Astrocyte (in vitro differentiated cells and primary cell): ENCODE results near the gene TLNRD1.

ENCODE experiments used
- EZH2 ChIP-seq: IDR thresholded peaks from 2 replicates; pipeline ENCODE4 v1.6.1; 2012; ENCODE audit warnings: mild to moderate bottlenecking, low read length, inconsistent platforms; ENCODE audit not compliant: insufficient read depth
- TF ChIP-seq, protein P1 (sequence below): IDR thresholded peaks from 2 replicates; pipeline ENCODE4 v1.5.1; 2011; ENCODE audit warnings: low read depth, mild to moderate bottlenecking, inconsistent platforms, low read length, moderate library complexity; ENCODE audit not compliant: insufficient read depth

DNA sequence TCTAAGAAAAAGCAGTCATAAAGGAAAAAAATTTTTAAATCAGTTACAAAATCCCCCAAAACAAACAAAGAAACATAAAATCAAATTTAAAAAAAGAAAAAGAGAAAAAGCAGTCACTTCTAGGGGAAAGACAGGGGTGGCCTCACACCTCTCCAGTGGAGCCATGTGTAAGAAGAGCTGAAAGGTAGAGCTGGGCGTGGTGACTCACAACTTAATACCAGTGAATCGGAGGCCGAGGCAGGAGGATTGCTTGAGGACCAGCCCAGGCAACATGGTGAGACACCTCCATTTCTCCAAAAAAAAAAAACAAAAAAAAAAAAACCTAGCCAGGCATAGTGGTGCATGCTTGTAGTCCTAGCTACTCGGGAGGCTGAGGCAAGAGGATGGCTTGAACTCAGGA, 25.8 kb upstream of the TLNRD1 start:
- no peak for TF ChIP-seq EZH2
- TF ChIP-seq, protein P1, sequence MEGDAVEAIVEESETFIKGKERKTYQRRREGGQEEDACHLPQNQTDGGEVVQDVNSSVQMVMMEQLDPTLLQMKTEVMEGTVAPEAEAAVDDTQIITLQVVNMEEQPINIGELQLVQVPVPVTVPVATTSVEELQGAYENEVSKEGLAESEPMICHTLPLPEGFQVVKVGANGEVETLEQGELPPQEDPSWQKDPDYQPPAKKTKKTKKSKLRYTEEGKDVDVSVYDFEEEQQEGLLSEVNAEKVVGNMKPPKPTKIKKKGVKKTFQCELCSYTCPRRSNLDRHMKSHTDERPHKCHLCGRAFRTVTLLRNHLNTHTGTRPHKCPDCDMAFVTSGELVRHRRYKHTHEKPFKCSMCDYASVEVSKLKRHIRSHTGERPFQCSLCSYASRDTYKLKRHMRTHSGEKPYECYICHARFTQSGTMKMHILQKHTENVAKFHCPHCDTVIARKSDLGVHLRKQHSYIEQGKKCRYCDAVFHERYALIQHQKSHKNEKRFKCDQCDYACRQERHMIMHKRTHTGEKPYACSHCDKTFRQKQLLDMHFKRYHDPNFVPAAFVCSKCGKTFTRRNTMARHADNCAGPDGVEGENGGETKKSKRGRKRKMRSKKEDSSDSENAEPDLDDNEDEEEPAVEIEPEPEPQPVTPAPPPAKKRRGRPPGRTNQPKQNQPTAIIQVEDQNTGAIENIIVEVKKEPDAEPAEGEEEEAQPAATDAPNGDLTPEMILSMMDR: no peak
